ACC112 (cell line): Measurements from ENCODE around the gene SEMG1.

Experiments used
- H2AFZ ChIP-seq: fragments of 200-600 bp; sonication (generic); one replicate; pipeline ENCODE4 v1.6.0; 2017; ENCODE audit warnings: antibody characterized with exemption, low read length; ENCODE audit not compliant: unreplicated experiment
- H3K27ac ChIP-seq: fragments of 200-600 bp; sonication (generic); 2 replicates; pipeline ENCODE4 v1.5.1; 2014; ENCODE audit warnings: low read depth, mild to moderate bottlenecking, antibody characterized with exemption, low read length, moderate library complexity
- H3K27me3 ChIP-seq: fragments of 200-600 bp; sonication (generic); 2 replicates; pipeline ENCODE4 v1.6.1; 2014; ENCODE audit warnings: mild to moderate bottlenecking, antibody characterized with exemption, low read length, moderate library complexity, mixed read lengths; ENCODE audit not compliant: insufficient read depth
- H3K36me3 ChIP-seq: fragments of 200-600 bp; sonication (generic); 2 replicates; pipeline ENCODE4 v1.6.1; 2016; ENCODE audit warnings: mild to moderate bottlenecking, antibody characterized with exemption, low read length, moderate library complexity, mixed read lengths; ENCODE audit not compliant: insufficient read depth
- H3K4me1 ChIP-seq: fragments of 200-600 bp; sonication (generic); one replicate; pipeline ENCODE4 v1.6.1; 2016; ENCODE audit warnings: low read length, mixed read lengths; ENCODE audit not compliant: insufficient read depth, unreplicated experiment, control insufficient read depth
- H3K4me3 ChIP-seq: fragments of 200-600 bp; sonication (generic); 2 replicates; pipeline ENCODE4 v1.5.1; 2014; ENCODE audit warnings: mild to moderate bottlenecking, low read depth, low read length
- H3K79me2 ChIP-seq: fragments of 200-600 bp; sonication (generic); one replicate; pipeline ENCODE4 v1.6.0; 2016; ENCODE audit warnings: low read length; ENCODE audit not compliant: control insufficient read depth, unreplicated experiment, insufficient read depth

SEMG1 gene

DNA sequence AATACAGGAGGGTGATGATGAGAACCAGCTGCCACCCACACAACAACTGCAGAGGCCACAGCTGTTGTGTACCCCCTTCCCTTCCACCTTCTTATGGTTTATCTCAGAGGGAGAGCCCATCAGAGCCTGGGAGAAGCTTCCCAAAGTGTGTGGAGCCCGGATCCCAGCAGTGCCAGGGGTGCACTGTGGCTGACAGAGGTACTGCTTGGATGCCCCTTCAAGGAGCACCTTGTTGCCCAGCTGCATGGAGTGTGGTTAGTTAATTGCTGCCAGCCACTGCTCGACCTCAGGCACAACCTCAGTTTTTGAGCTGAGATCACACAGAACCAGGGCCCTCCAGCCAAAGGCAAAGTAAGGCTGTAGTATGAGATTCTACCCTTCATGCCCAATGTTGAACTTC is 19.1 kb upstream of the SEMG1 start:
- Histone ChIP-seq H2AFZ (no peak overlapping the region), H3K36me3 (no peaks in the 10 kb centered on the region), H3K4me3 (no peak overlapping the region), H3K27me3 (peaks cover 58% of the 10 kb centered on the region), H3K4me1 (no peaks in the 10 kb centered on the region), H3K27ac (no peak overlapping the region), H3K79me2 (no peaks in the 10 kb centered on the region)

GRCh38 chr20:45189067-45189609 is 17.7 kb upstream of the SEMG1 start:
- no peaks in the 10 kb centered on the region for H3K79me2 ChIP-seq
- H2AFZ ChIP-seq = no peak overlapping the region
- no peak overlapping the region for H3K4me3 ChIP-seq
- H3K4me1 ChIP-seq = no peaks in the 10 kb centered on the region
- no peak overlapping the region for H3K27ac ChIP-seq
- peaks cover 70% of the 10 kb centered on the region for H3K27me3 ChIP-seq
- no peaks in the 10 kb centered on the region for H3K36me3 ChIP-seq

GRCh38 chr20:45189861-45190260 is 17.0 kb upstream of the SEMG1 start:
- H3K36me3 ChIP-seq = no peaks in the 10 kb centered on the region
- no peaks in the 10 kb centered on the region for H3K4me1 ChIP-seq
- no peak overlapping the region for H3K27ac ChIP-seq
- peaks cover 72% of the 10 kb centered on the region for H3K27me3 ChIP-seq
- H3K4me3 ChIP-seq = no peak overlapping the region
- no peaks in the 10 kb centered on the region for H3K79me2 ChIP-seq
- H2AFZ ChIP-seq = no peak overlapping the region

- H3K27ac ChIP-seq = no peak overlapping the region
- H3K27me3 ChIP-seq = peaks cover 57% of the 10 kb centered on the region
- H3K4me3 ChIP-seq = no peak overlapping the region
- no peak overlapping the region for H2AFZ ChIP-seq
- H3K36me3 ChIP-seq = no peaks in the 10 kb centered on the region
- no peaks in the 10 kb centered on the region for H3K4me1 ChIP-seq
- no peaks in the 10 kb centered on the region for H3K79me2 ChIP-seq
Measured at GRCh38 chr20:45191926-45192325, 14.9 kb upstream of the SEMG1 start.

- no peak overlapping the region for H2AFZ ChIP-seq
- no peaks in the 10 kb centered on the region for H3K4me1 ChIP-seq
- peaks cover 60% of the 10 kb centered on the region for H3K27me3 ChIP-seq
- H3K27ac ChIP-seq = no peak overlapping the region
- no peaks in the 10 kb centered on the region for H3K79me2 ChIP-seq
- no peaks in the 10 kb centered on the region for H3K36me3 ChIP-seq
- H3K4me3 ChIP-seq = no peak overlapping the region
Measured at GRCh38 chr20:45193331-45193730, 13.5 kb upstream of the SEMG1 start.

DNA sequence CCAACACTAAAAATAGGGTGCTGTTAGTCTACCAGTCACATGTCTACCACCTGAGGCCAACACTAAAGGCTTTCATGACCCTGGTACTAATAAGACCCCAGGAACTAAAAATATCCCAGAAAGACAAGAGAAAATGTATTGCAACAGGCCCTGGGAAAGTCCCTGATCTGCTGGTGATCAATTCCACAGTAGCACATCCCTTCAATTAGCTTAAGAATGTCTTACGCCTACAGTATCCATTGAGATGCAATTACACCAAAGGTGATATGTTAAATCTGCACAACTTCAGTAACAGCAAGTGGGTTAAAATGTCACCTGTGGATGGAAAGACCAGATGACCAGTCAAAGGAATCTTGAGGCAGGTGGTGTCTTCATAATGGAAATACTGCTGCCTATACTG is 3.1 kb downstream of the SEMG1 start:
- H3K27ac ChIP-seq = no peak overlapping the region
- H3K79me2 ChIP-seq = no peaks in the 10 kb centered on the region

DNA sequence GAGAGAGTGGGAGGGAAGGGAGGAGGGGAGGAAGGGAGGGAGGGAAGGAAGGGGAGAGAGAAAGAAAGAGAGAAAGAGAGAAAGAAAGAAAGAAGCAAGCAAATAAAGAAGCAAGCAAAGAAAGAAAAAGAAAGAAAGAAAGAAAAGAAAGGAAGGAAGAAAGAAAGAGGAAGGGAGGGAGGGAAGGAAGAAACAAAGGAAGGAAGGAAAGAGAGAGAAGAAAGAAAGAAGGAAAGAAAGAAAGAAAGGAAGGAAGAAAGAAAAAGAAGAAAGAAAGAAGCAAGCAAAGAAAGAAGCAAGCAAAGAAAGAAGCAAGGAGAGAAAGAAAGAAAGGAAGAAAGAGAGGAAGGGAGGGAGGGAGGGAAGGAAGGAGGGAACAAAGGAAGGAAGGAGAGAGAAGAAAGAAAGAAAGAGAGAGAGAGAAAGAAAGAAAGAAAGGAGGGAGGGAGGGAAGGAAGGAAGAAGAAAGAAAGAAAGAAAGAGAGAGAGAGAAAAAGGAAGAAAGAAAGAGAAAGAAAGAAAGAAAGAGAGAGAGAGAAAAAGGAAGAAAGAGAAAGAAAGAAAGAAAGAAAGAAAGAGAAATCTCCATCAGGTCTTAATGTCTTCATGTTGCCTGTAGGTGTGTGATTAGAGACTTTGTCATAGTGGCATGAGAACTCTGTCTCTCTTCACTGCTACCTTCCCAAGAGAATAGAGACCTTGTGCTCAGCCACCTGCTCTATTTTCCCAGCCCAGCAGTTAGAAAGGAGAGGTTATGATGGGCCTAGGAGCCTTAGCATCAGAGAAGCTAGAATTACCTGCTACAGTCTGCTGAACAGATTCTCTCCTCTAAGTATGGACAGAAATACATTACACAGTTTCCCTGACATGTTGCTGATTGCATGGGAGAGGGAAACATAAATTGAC is 5.0 kb downstream of the SEMG1 start:
- no peak overlapping the region for H3K4me3 ChIP-seq
- no peaks in the 10 kb centered on the region for H3K79me2 ChIP-seq
- no peak overlapping the region for H3K27ac ChIP-seq
- no peaks in the 10 kb centered on the region for H3K4me1 ChIP-seq
- H3K27me3 ChIP-seq = peaks cover 63% of the 10 kb centered on the region
- H2AFZ ChIP-seq = no peak overlapping the region
- H3K36me3 ChIP-seq = no peaks in the 10 kb centered on the region

More for the DNA sequence above, 3.1 kb downstream of the SEMG1 start:
- Histone ChIP-seq H3K36me3 (no peaks in the 10 kb centered on the region), H3K4me1 (no peaks in the 10 kb centered on the region), H3K27me3 (peaks cover 82% of the 10 kb centered on the region), H2AFZ (no peak overlapping the region), H3K4me3 (no peak overlapping the region)

- Histone ChIP-seq H3K4me1 (no peaks in the 10 kb centered on the region), H3K27ac (no peak overlapping the region), H2AFZ (no peak overlapping the region), H3K4me3 (no peak overlapping the region), H3K79me2 (no peaks in the 10 kb centered on the region), H3K36me3 (no peaks in the 10 kb centered on the region), H3K27me3 (peaks cover 62% of the 10 kb centered on the region)
Measured at GRCh38 chr20:45212836-45213235, 6.0 kb downstream of the SEMG1 start.

DNA sequence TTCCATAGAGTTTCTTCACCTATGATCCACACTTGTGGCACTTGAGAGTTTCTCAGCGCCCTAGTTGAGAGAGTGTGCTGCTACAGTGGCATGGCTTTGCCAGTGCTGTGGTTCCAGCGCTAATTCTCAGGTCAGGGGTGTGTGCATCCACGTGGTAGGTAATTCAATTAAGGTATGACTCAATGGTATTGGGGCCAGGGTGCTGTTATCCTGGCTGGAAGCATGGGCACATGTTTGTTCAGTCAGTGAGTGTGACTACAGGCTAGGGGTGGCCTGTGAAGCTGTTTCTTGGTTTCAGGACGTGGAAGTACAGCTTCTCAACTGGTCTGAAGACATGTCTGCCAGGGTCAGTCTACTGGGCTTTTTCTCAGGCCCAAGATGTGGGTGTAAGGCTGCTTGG is 11.3 kb downstream of the SEMG1 start:
- Histone ChIP-seq H3K27me3 (peaks cover 65% of the 10 kb centered on the region), H3K27ac (no peak overlapping the region), H3K36me3 (no peaks in the 10 kb centered on the region), H3K4me3 (no peak overlapping the region), H2AFZ (no peak overlapping the region), H3K4me1 (no peaks in the 10 kb centered on the region), H3K79me2 (no peaks in the 10 kb centered on the region)

- Histone ChIP-seq H3K4me3 (no peak overlapping the region), H3K36me3 (no peaks in the 10 kb centered on the region), H3K27ac (no peak overlapping the region), H3K79me2 (no peaks in the 10 kb centered on the region), H2AFZ (no peak overlapping the region), H3K4me1 (no peaks in the 10 kb centered on the region), H3K27me3 (peaks cover 63% of the 10 kb centered on the region)
Measured at GRCh38 chr20:45218636-45219035, 11.8 kb downstream of the SEMG1 start.

DNA sequence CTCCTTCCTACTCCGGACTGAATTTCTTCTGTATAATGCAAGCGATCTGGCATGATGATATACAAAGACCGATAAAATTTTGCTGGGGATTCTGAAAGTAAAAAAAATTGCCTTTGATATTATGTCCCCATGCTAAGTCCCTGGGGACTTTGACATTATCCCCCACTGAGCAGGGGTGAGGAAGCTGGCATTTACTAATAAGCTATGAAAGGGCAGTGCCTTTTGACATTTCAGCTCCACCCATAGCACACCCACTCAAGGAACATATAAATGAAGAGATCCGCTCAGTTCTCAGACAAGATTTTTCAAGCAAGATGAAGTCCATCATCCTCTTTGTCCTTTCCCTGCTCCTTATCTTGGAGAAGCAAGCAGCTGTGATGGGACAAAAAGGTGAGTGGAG is 14.2 kb downstream of the SEMG1 start, which contains the start of gene SEMG2:
TSS of gene SEMG2 (plus strand) at position 298 of the 400 bp plus-strand sequence. CDS start at position 315, 17 bp downstream.
- H3K4me3 ChIP-seq = no peak within 1 kb of the TSS
- no peak within 1 kb of the TSS for H3K27ac ChIP-seq
- peaks cover 78% of the 10 kb centered on the region for H3K27me3 ChIP-seq
- H3K79me2 ChIP-seq = no peaks in the 10 kb centered on the region
- no peaks in the 10 kb centered on the region for H3K4me1 ChIP-seq
- H3K36me3 ChIP-seq = no peaks in the 10 kb centered on the region
- no peak within 1 kb of the TSS for H2AFZ ChIP-seq
